SU-DHL-6 (cell line): ENCODE results near the gene INSC.

Source experiments
- H2AFZ ChIP-seq: fragments of 200-600 bp; sonication (generic); 2 replicates; pipeline ENCODE4 v1.6.1; 2014; ENCODE audit warnings: low read depth, mild to moderate bottlenecking, moderate library complexity, mixed read lengths, antibody characterized with exemption, low read length; ENCODE audit not compliant: severe bottlenecking
- H3F3A ChIP-seq: fragments of 200-600 bp; shearing (Covaris generic); 2 replicates; pipeline ENCODE4 v1.6.0; 2016; ENCODE audit warnings: antibody characterized with exemption, mild to moderate bottlenecking; ENCODE audit not compliant: insufficient read depth
- H3K27ac ChIP-seq: fragments of 200-600 bp; sonication (generic); 2 replicates; pipeline ENCODE4 v1.5.1; 2016; ENCODE audit warnings: low read depth, mild to moderate bottlenecking, low read length, moderate library complexity, mixed read lengths
- H3K27me3 ChIP-seq: fragments of 200-600 bp; sonication (generic), shearing (Covaris generic); 2 replicates; pipeline ENCODE4 v1.6.0; 2014; ENCODE audit warnings: mild to moderate bottlenecking, low read length
- H3K36me3 ChIP-seq: fragments of 200-600 bp; sonication (generic); 2 replicates; pipeline ENCODE4 v1.6.1; 2014; ENCODE audit warnings: mild to moderate bottlenecking, low read length, mixed read lengths
- H3K4me2 ChIP-seq: fragments of 300-600, 200-600 bp; shearing (Covaris generic), sonication (generic); 2 replicates; pipeline ENCODE4 v1.6.0; 2014; ENCODE audit warnings: low read length, low read depth, mild to moderate bottlenecking; ENCODE audit not compliant: poor library complexity, severe bottlenecking
- H3K4me3 ChIP-seq: fragments of 200-600 bp; sonication (generic); 2 replicates; pipeline ENCODE4 v1.5.1; 2014; ENCODE audit warnings: antibody characterized with exemption, low read length, mild to moderate bottlenecking, mixed read lengths; ENCODE audit not compliant: insufficient read depth, poor library complexity, severe bottlenecking
- H3K79me2 ChIP-seq: fragments of 200-600 bp; sonication (generic); 2 replicates; pipeline ENCODE4 v1.6.1; 2014; ENCODE audit warnings: mild to moderate bottlenecking, low read length, moderate library complexity; ENCODE audit not compliant: insufficient read depth
- H3K9ac ChIP-seq: fragments of 200-600 bp; sonication (generic); 2 replicates; pipeline ENCODE4 v1.7.0; 2014; ENCODE audit warnings: mild to moderate bottlenecking, low read length
- H3K9me2 ChIP-seq: fragments of 200-600 bp; sonication (generic); replicated peaks from 2 replicates; pipeline ENCODE4 v1.6.1; 2014; ENCODE audit warnings: low read length; ENCODE audit not compliant: insufficient read depth
- H3K9me3 ChIP-seq: fragments of 200-600 bp; sonication (generic); 2 replicates; pipeline ENCODE4 v1.6.1; 2014; ENCODE audit warnings: low read length, mixed read lengths; ENCODE audit not compliant: insufficient read depth
- H4K20me1 ChIP-seq: fragments of 200-600 bp; sonication (generic); 2 replicates; pipeline ENCODE4 v1.6.1; 2014; ENCODE audit warnings: low read depth, mild to moderate bottlenecking, antibody characterized with exemption, low read length, moderate library complexity, mixed read lengths
- EZH2phosphoT487 ChIP-seq: fragments of 200-600 bp; sonication (generic), shearing (Covaris generic); conservative IDR thresholded peaks from 2 replicates; pipeline ENCODE4 v1.6.1; 2018; ENCODE audit warnings: mild to moderate bottlenecking, antibody characterized with exemption, low read length, moderate library complexity, mixed read lengths
- TF ChIP-seq, protein P1 (sequence below): fragments of 200-600 bp; sonication (generic); IDR thresholded peaks from one replicate; pipeline ENCODE4 v1.5.1; 2017; ENCODE audit warnings: antibody characterized with exemption, mild to moderate bottlenecking, low read length, moderate library complexity; ENCODE audit not compliant: insufficient read depth, poor library complexity, severe bottlenecking

The INSC gene

GRCh38 chr11:15144347-15144746 lies 29.6 kb downstream of the INSC start:
- no peaks in the 10 kb centered on the region for H4K20me1 ChIP-seq
- no peak overlapping the region for H3K4me2 ChIP-seq
- no peak overlapping the region for H3K27ac ChIP-seq
- no peaks in the 10 kb centered on the region for H3K27me3 ChIP-seq
- H3K9me3 ChIP-seq, result no peaks in the 10 kb centered on the region
- TF ChIP-seq EZH2phosphoT487, result no peak
- TF ChIP-seq, protein P1, sequence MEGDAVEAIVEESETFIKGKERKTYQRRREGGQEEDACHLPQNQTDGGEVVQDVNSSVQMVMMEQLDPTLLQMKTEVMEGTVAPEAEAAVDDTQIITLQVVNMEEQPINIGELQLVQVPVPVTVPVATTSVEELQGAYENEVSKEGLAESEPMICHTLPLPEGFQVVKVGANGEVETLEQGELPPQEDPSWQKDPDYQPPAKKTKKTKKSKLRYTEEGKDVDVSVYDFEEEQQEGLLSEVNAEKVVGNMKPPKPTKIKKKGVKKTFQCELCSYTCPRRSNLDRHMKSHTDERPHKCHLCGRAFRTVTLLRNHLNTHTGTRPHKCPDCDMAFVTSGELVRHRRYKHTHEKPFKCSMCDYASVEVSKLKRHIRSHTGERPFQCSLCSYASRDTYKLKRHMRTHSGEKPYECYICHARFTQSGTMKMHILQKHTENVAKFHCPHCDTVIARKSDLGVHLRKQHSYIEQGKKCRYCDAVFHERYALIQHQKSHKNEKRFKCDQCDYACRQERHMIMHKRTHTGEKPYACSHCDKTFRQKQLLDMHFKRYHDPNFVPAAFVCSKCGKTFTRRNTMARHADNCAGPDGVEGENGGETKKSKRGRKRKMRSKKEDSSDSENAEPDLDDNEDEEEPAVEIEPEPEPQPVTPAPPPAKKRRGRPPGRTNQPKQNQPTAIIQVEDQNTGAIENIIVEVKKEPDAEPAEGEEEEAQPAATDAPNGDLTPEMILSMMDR, result no peak
- no peaks in the 10 kb centered on the region for H3K79me2 ChIP-seq
- no peak overlapping the region for H2AFZ ChIP-seq
- no peaks in the 10 kb centered on the region for H3K9me2 ChIP-seq
- no peak overlapping the region for H3K9ac ChIP-seq
- no peak overlapping the region for H3K4me3 ChIP-seq
- no peaks in the 10 kb centered on the region for H3K36me3 ChIP-seq
- no peaks in the 10 kb centered on the region for H3F3A ChIP-seq

GRCh38 chr11:15145151-15145550 lies 30.4 kb downstream of the INSC start:
- Histone ChIP-seq H3K4me2 (no peak overlapping the region), H3K36me3 (no peaks in the 10 kb centered on the region), H3K79me2 (no peaks in the 10 kb centered on the region), H3K27me3 (no peaks in the 10 kb centered on the region), H3K9me3 (no peaks in the 10 kb centered on the region), H3F3A (no peaks in the 10 kb centered on the region), H3K27ac (no peak overlapping the region), H2AFZ (no peak overlapping the region), H3K9me2 (no peaks in the 10 kb centered on the region), H3K4me3 (no peak overlapping the region), H3K9ac (no peak overlapping the region), H4K20me1 (no peaks in the 10 kb centered on the region)
- TF ChIP-seq EZH2phosphoT487, result no peak
- TF ChIP-seq, protein P1, result no peak

- Histone ChIP-seq H3K4me2 (no peak overlapping the region), H3K9ac (no peak overlapping the region), H3K36me3 (no peaks in the 10 kb centered on the region), H3K9me3 (no peaks in the 10 kb centered on the region), H4K20me1 (no peaks in the 10 kb centered on the region), H3F3A (no peaks in the 10 kb centered on the region), H3K9me2 (no peaks in the 10 kb centered on the region), H3K79me2 (no peaks in the 10 kb centered on the region), H3K27ac (no peak overlapping the region), H3K4me3 (no peak overlapping the region), H3K27me3 (no peaks in the 10 kb centered on the region), H2AFZ (no peak overlapping the region)
- TF ChIP-seq EZH2phosphoT487, result no peak
- TF ChIP-seq, protein P1, result no peak
These were observed 30.9 kb downstream of the INSC start for GRCh38 chr11:15145615-15146014.
